ENCODE results near the gene DROSHA. TPM values are rescaled to one million over a fixed set of nuclear protein-coding genes. Genes with fewer than 3 reads are reported as not detected.

Gene DROSHA
- total and polyA plus RNA-seq, 2 of the 4 experiments (the other 2 are of a cell fraction) = 36.4 to 36.5 TPM

DNA sequence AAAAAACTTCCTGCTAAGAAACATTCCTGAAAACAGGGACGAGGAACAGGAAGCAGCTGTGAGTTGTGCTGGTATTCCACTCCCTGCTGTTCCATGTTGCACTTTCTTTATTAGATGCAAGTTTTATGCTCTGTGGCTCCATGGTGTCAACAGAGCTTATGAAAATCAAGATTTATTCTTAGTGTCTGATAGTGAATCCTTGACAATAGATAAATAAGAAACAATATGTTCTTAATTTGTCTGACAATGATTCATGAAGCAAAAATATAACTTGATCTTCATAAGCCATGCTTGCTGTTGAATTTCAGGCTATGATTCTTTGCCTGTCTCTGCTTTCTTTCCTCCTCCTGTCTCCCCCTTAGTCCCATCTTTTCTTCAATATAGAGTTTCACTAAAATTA lies 119.6 kb downstream of the DROSHA start:
- H2AK9ac ChIP-seq (replicated peaks; ENCODE audit: low read depth, low read length, poor library complexity) = no peak overlapping the region
- no peak overlapping the region for H3K9ac ChIP-seq (ENCODE audit: low read depth, low read length)
- peak overlapping the region; percentile 31; the same call in 1 of the 2 replicates for H2AK5ac ChIP-seq (ENCODE audit: low read depth, low read length)
- DNase-seq = no peak
- H4K8ac ChIP-seq (ENCODE audit: low read depth in 2 of 2, low read length in 2 of 2) = no peak overlapping the region; a peak in 2 of 4 replicates
- peaks cover 20% of the 10 kb centered on the region for H3K4me1 ChIP-seq (ENCODE audit: control insufficient read depth, insufficient read depth, low read length)
- POLR2A ChIA-PET (ENCODE audit: unreplicated experiment) = no interaction called here
- H2AFZ ChIP-seq (replicated peaks; ENCODE audit: low read length, poor library complexity) = no peak overlapping the region
- no peak overlapping the region for H2BK120ac ChIP-seq (ENCODE audit: low read depth, low read length)
- H3K56ac ChIP-seq (ENCODE audit: extremely low read depth, insufficient read depth, low read length) = no peak overlapping the region
- H4K20me1 ChIP-seq (ENCODE audit: insufficient read depth, low read length) = no peaks in the 10 kb centered on the region
- H2BK5ac ChIP-seq (ENCODE audit: low read depth, low read length, poor library complexity, severe bottlenecking) = peak overlapping the region; percentile 35
- no peak overlapping the region; the same call in 1 of the 2 replicates for H4K5ac ChIP-seq (ENCODE audit: low read depth, low read length)
- no peak for ATAC-seq (ENCODE audit: low read depth)
- no peaks in the 10 kb centered on the region for H3K9me1 ChIP-seq (ENCODE audit: insufficient read depth, low read length)
- no peak overlapping the region for H3K27ac ChIP-seq (ENCODE audit: insufficient read depth, low read length)
- no peak overlapping the region for H3K4me2 ChIP-seq (ENCODE audit: low read depth, low read length)
- WGBS, 2 experiments (ENCODE audit: extremely low coverage in 2 of 2, insufficient read length in 1 of 2) = no CpG with 5 or more reads among the region's 1 CpG
- H4K91ac ChIP-seq (ENCODE audit: insufficient read depth, low read depth, low read length) = no peak overlapping the region
- no peak overlapping the region for H3K4ac ChIP-seq (ENCODE audit: low read depth, low read length)
- H3K14ac ChIP-seq (replicated peaks; ENCODE audit: low read depth, low read length) = no peak overlapping the region
- TF ChIP-seq RCOR1 (IDR thresholded peaks at IDR 0.05; ENCODE audit: insufficient replicate concordance, low read length) (no peak), ELK1 (IDR thresholded peaks at IDR 0.05; ENCODE audit: borderline replicate concordance, low read depth, low read length) (no peak), MAFK (IDR thresholded peaks at IDR 0.05; ENCODE audit: low read depth, low read length) (no peak), POLR2A (IDR thresholded peaks at IDR 0.05; ENCODE audit: low read depth, low read length) (no peak), MXI1 (IDR thresholded peaks at IDR 0.05; ENCODE audit: borderline replicate concordance, low read depth, low read length) (no peak), RAD21 (IDR thresholded peaks at IDR 0.05; ENCODE audit: low read length) (no peak)
- TF ChIP-seq, protein P1, sequence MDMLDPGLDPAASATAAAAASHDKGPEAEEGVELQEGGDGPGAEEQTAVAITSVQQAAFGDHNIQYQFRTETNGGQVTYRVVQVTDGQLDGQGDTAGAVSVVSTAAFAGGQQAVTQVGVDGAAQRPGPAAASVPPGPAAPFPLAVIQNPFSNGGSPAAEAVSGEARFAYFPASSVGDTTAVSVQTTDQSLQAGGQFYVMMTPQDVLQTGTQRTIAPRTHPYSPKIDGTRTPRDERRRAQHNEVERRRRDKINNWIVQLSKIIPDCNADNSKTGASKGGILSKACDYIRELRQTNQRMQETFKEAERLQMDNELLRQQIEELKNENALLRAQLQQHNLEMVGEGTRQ (IDR thresholded peaks at IDR 0.05; ENCODE audit: low read depth, low read length) = no peak
- CTCF ChIA-PET = no interaction called here
- BruUV-seq (replicated peaks) = no TSS peak
- intact Hi-C loops (cut with micrococcal nuclease) (no loop called here), dilution Hi-C loops (cut with HindIII; ENCODE audit: low sequenced_read_pairs, unreplicated experiment) (no loop called here), in situ Hi-C loops (cut with MboI; ENCODE audit: low sequenced_read_pairs) (no loop called here)
- H3K79me1 ChIP-seq (ENCODE audit: low read depth in 1 of 2, low read length in 2 of 2) = peaks cover 4 to 10% of the 10 kb centered on the region in 2 experiments
- no peaks in the 10 kb centered on the region for H3K9me3 ChIP-seq (ENCODE audit: control insufficient read depth, insufficient read depth, low read length)
- peaks cover 14% of the 10 kb centered on the region for H3K36me3 ChIP-seq (ENCODE audit: control insufficient read depth, insufficient read depth, low read length)
- H2BK15ac ChIP-seq (ENCODE audit: low read depth, low read length) = no peak overlapping the region
- H3K23ac ChIP-seq (ENCODE audit: low read depth, low read length) = peak overlapping the region; percentile 40; the same call in 1 of the 2 replicates
- no peak overlapping the region for H2BK20ac ChIP-seq (ENCODE audit: low read depth, low read length)
- no peak overlapping the region for H3K4me3 ChIP-seq (ENCODE audit: insufficient read depth, low read depth, low read length)
- H3K27me3 ChIP-seq (ENCODE audit: control insufficient read depth, insufficient read depth, low read length) = no peaks in the 10 kb centered on the region
- no peak overlapping the region; the same call in 1 of the 2 replicates for H3K18ac ChIP-seq (ENCODE audit: low read depth, low read length)
